ENCODE measurements around the gene P3H1.
A peak's percentile ranks its signal among the peaks of the same experiment; 100 is the strongest.
"Not testable (repeated sequence)": the region's sequence is repeated elsewhere in the genome, so short reads cannot be mapped to it uniquely, and the experiment has no call there.

The P3H1 gene, protein sequence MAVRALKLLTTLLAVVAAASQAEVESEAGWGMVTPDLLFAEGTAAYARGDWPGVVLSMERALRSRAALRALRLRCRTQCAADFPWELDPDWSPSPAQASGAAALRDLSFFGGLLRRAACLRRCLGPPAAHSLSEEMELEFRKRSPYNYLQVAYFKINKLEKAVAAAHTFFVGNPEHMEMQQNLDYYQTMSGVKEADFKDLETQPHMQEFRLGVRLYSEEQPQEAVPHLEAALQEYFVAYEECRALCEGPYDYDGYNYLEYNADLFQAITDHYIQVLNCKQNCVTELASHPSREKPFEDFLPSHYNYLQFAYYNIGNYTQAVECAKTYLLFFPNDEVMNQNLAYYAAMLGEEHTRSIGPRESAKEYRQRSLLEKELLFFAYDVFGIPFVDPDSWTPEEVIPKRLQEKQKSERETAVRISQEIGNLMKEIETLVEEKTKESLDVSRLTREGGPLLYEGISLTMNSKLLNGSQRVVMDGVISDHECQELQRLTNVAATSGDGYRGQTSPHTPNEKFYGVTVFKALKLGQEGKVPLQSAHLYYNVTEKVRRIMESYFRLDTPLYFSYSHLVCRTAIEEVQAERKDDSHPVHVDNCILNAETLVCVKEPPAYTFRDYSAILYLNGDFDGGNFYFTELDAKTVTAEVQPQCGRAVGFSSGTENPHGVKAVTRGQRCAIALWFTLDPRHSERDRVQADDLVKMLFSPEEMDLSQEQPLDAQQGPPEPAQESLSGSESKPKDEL

DNA sequence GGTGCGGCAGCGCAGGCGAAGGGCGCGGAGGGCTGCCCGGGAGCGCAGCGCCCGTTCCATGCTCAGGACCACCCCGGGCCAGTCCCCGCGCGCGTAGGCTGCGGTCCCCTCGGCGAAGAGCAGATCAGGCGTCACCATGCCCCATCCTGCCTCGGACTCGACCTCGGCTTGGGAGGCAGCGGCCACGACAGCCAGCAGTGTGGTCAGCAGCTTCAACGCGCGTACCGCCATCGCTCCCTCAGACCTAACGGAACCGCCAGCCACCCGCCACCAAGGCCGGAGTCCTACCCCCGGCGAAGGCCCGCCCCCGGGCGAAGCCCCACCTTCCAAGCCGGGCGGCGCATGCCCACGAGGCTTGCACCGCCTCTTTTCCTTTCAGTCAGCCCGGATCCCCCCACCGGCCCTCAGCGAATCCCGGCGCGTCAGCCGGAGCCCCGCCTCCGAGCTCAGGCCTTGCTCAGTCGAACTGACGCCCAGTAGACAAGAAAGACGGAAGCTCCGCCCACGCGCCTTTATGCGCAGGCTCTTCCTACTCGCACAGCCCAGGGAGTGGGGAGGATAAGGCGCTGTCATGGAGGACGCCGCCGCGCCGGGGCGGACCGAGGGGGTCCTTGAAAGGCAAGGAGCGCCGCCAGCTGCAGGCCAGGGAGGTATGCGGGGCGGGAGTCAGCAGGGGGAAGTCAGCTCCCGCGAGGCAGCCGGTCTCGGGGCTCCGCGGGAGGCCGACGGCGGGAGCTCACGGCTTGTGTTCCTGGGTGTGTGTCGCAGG, at the start of gene P3H1, which contains the start of gene C1orf50:
Gene P3H1 (minus strand): TSS at position 288 of the 769 bp plus-strand sequence. CDS start 57 bp downstream, at position 231.
Gene C1orf50 (plus strand): TSS at position 509 of the 769 bp plus-strand sequence. CDS start 63 bp downstream, at position 572.
- DNase-seq = peak; percentile 100

DNA sequence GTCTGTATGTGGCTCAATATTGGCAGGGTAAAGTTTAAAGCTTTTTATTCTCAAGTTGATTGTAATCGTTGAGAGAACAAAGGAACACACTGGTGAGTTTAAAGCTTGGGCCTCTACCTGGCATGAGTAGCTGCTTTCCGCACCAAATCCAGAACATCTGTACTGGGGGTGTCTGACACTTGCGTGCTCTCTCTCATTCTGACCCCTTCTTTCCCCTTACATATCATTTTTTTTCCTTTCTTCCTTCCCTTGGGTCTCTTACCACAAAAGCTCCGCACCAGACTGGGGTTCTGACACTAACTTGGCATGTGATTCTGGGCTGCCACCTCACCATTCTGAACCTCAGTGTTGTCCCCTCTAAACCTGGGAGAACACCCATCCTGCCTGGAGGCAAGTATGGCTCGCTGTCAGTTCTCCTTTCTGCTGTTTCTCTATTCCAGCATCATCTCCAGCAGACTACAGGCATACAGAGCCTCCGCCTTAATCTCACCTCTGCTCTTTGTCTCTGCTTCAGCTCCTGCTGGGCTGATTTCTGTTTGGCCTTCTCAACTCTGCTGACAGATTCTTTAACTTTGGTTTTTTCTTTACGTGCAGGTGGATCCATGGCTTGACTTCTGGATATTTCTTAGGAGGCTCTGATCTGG, 49.2 kb upstream of the P3H1 start:
- DNase-seq = no peak

DNA sequence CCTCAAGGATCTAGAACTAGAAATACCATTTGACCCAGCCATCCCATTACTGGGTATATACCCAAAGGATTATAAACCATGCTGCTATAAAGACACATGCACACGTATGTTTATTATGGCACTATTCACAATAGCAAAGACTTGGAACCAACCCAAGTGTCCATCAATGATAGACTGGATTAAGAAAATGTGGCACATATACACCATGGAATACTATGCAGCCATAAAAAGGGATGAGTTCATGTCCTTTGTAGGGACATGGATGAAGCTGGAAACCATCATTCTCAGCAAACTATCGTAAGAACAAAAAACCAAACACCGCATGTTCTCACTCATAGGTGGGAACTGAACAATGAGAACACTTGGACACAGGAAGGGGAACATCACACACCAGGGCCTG, 48.0 kb upstream of the P3H1 start:
- not testable (repeated sequence) for DNase-seq

DNA sequence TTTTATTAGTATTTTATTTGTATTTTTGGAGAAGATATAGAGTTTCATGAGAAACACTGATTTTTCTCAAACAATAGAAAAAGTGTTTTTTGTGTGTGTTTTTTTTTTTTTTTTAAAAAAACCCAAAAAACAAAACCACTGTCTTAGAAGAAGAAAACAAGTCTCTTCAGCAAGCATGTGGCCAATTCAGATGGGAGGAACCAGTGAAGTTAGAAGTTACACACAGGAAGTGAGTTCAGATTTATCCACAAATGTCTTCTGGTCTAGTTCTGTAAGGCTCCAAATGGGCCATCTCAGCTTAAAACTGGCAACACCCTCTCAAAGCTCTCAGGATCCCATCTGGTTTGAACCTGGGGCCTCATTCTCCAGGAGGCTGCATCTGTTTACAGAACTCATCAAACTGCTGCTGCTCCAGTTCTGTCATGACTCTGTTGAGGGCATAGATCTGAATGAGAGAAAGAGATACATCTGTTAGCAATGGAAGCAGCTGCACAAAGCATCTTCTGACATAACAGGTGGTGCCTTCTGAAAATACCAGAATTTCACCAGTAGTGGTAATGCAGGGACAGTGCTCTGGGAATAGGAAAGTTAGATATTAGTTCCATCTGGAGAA, 40.3 kb upstream of the P3H1 start:
- no peak for DNase-seq

DNA sequence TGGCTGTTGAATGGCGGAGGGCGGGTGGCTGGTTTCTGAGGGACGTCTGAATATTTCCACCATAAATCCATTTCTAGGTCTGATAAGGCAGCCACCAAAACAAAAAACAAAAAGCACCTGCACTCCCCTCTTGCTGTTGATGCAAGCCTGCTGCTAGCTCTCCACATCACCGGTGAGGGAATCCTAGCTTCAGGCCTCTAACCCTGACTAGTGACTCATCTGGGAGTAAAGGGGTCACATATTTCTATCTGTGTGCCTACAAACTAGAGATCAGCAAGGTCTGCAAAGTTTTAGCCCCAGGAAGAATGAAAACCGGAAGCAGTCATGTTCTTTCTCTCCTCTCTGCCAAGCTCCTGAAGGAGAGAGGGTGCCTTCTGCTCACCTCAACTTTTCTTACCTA, 39.8 kb upstream of the P3H1 start:
- DNase-seq = no peak

DNA sequence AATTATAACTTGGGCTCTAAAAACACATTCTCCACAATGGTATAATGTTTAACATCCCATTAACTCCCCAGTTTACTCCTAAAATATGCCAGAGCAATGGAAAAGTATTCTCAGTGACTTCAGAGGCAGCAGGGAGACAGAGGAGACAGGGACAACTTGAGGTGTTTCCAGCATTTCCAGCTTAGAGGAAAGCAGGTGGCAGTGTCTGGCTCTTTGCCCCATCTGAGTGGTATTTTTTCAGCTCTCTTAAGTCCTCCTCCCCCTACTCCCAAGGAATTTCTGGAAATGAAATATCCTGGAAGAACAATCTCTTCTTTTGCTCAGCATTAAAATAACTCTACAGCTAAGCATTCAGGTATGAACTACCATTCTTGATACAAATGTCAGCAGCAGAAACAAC, 39.3 kb upstream of the P3H1 start:
- no peak for DNase-seq

DNA sequence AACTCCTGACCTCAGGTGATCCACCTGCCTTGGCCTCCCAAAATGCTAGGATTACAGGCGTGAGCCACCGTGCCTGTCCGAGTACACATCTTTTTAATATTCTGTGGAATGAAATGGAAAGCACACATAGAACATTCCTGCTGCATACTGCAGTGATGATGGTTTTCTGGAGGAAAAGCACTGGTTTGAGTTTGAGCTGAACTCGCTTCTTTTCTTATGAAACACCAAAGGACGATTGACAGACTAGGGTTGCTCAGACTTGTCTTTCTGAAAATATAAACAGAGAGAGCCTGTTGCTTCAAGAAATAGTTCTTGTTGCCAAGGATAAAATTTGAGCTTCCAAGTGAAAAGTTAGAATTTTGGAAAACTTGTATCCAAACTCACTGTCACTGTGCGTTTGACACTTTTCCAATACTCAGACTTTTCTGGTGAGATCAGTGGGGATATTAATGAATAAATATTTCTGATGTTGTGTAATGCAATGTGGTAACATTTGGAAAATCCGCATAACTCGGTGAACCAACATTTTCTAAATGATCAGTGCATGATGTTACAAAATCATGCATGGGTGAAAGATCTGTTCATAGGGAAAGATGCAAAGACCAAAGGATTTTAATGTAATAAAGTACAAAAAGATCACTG, 35.1 kb upstream of the P3H1 start:
- DNase-seq = no peak

DNA sequence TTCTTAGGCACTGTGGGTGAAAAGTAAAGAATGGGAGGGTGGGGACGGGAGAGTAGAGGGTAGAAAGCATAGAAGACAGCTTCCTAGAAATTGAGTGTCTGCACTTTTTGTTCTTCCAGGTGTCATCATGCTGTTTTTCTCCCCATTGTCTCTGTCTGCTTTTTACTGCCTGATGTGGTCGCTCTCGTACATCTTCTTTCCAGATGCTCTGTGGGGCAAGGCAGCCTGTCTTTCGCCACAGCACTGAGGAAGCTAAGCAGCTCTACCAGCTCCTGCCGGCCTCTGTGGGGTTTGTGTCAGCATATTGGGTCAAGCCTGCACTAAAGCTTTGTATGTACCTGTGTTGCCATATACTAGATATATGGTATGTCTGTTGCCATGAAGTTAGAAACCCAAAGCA, 31.2 kb upstream of the P3H1 start:
- DNase-seq = no peak

DNA sequence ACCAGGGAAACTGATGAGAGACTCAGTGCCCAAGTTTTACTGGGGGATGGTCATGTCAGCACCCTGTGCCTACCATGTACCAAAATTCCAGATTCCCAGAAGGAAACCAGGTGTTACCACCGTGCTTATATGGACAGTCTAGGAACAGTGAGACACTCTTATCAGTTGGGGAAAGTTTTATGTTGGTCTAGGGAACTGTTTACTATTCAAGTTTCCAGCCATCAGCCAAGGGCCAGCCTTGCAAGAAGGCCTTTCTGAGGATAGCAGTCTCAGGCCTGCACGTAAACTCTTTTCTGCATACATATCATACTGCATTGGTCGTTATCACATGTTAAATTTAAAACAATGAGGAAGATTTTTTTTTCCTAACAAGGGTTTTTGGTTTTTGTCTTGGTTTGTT, 30.6 kb upstream of the P3H1 start:
- no peak for DNase-seq

DNA sequence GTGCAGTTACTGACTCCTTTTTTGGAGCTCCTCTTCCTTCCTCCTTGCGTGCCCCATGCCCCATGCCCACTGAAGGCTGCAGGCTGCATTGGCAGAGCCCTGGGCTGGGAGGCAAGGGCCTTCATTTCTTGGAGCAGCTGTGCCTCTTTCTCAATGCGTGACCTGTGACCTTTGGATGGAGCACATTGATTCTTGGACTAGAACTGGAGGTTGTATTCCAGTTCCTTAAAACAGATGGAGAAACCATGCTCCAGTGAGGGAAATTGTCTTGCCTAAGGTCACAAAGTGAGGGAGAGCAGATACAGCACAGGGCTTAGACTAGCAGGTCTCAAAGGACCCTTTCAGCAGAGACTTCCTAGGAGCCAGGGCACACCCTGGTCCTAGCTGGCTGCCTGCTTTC, 27.0 kb upstream of the P3H1 start:
- no peak for DNase-seq

DNA sequence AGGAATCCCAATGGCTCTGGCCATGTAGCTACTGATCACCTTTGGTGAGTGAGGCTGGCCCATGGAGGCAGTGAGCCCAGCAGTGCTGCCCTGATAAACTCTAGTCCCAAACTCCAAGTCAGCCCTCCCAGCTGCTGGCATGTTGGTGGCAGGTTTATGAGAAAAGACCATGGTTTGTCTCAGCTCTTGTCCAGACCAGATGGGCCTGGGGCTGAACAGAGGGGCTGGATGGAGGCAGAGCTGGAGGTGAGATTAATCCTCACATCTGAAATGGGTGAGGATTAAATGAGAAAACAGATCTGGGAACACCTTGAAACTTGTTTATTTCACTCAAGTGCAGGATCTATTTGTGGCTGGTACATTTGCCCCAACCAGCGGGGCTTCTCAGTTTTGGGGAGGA, 21.2 kb upstream of the P3H1 start:
- no peak for DNase-seq

DNA sequence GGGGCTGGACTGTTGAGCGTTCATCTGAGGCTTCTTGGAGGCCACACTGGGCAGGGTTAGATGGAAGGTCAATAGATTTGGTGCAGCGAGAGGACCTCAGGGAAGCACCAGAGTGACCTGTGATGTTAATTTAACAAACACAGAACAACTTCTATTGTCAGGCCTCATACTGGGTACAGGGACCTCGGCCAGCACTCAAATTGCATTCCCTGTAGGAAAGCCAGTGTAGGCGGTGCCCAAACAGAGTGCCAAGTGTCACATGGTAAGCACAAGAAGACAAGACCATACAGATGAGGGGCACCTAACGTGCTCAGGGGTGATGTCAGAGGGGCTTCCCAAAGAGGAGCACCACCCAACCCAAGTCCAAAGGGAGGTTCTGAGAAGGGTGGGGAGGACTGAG, 19.3 kb upstream of the P3H1 start:
- no peak for DNase-seq

DNA sequence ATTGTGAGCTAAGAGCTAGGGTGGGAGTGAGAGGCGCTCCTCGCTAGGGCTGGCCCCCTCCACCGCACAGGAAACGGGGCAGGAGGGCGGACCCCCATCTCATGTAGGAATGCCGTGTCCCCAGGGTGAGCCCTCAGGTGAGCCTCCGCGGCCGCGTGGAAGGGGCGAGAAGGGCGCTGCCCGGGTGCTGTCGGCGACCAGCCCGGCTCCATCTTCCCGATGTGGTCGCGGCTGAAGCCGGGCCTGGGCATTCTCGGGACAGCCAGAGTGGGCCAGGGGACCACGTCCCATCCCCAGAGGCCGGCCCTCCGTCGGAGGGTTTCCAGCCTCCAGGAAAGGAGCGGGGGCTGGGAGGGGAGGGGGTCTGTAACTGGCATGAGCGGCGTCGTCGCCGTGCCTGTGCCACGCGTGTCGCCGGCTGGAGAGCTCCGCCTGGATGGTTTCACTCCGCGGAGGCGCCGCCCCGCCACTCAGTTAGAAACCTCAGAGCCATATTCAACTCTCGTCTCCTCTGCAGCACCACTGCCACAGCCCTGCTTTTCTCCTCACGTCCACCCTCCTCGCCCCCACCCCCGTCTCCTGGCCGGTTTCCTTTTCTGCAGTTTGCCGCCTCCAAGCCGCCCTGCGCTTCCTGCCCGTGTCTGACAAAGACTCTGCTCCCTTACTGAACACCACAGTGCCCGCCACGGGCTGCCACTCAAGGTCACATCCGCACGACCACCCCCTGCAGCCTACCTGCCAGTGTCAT, 18.3 kb upstream of the P3H1 start, which contains the start of gene TMEM269:
Gene TMEM269 (plus strand): TSS at position 46 of the 748 bp plus-strand sequence. CDS start 4,903 bp downstream, outside the sequence.
- DNase-seq = peak; percentile 40

DNA sequence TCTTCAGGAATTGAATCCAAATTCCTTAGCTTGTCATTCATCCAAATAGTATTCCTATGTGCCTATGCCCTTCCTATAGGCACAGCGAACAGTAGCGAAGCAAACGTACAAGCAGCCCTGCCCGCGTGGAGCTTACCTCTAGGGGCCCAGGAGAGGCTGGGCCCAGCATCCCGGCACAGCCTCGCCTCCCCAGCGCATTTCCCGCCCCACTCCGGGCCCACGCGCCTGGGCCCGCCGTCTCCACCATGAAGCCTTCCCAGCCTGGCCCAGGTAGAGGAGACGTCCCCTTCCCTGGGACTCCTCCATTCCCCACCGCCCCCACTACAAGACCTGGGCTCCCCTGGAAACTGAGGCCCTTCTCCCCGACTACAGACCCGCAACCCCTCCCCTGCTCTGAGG, 17.7 kb upstream of the P3H1 start:
- DNase-seq = no peak

DNA sequence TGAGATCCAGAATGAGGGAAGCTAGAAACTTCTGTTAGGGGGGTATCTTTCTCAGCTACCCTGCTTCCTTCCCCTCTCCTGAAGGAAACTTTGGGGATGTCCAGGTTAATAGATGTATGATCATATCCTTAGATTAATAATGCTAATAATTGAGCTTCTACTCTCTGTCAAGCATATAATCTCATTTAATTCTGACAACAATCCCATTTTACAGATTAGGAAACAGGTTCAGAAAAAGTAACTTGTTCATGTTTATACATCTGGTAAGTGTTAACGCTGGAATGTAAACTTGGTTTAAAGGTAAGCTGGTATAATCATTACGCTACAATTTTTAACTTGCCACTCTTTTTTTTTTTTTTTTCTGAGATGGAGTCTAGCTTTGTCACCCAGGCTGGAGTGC, 16.3 kb upstream of the P3H1 start:
- DNase-seq = no peak

DNA sequence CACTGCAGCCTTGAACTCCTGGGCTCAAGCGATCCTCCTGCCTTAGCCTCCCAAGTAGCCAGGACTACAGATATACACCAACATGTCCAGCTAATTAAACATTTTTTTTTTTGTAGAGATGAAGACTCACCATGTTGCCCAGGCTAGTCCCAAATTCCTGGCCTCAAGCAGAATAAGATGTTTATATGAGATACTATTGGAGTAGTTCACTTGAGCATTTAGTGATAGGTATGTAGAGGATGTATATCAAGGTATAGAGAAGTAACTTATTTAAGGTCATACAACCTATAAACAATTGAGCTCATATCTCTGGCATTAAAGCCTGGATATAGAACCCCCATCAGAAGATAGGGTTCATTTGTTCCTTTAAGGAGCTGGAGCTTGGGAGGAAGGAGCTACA, 13.3 kb upstream of the P3H1 start:
- no peak for DNase-seq

DNA sequence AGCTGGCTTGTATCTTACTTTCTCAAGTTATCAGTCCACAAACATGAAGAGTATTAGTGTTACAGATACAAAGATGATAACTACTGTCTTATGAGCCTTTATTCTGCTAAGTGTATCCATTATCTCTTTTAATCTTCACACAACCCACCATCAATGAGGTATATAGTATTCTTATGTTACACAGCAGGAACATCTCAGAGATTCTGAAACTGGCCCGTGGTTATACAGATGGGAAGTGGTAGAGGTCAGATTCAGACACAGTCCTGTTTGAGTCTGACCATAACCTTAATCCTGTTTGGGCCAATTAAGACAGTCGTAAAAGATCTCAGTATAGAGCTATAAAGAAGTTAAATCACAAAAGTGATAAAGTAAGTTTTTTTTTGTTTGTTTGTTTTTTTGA, 12.9 kb upstream of the P3H1 start:
- DNase-seq = no peak

DNA sequence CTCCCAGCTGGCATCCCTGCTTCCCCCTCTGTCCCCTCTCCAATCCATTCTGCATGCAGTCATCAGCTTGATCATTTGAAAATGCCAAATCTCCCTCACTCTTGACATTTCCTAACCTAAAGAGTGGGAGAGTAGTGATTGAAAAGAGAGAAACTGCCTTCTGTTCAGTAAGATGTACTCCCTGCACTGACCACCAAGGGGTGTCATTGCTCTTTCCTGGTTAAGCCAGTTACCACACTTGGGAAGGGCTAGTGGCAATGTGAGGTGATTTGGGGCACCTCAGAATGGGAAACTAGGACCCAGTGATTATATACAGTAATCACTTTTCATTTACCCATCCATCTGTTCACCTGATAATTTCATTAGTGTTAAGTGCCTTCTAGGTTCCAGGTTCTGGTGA, 11.0 kb upstream of the P3H1 start:
- no peak for DNase-seq

DNA sequence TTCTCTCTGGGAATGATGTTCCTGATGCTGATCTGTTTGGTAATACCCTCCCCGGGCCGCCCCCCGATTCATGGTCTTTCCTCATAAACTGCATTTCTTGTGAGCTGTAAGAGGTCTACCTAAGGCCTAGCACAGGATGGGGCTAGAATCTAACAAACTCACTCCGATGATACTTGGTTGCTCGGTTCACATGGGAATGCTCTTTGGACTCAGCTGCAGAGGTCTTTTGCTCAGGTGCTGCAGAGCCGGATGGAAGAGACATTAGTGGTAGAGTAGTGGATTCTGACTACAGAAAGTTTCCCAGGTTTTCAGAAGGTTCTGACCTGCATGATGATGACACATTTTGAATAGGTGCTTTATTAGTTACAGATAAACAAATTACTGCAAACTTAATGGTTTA, 9.7 kb upstream of the P3H1 start:
- DNase-seq = no peak

DNA sequence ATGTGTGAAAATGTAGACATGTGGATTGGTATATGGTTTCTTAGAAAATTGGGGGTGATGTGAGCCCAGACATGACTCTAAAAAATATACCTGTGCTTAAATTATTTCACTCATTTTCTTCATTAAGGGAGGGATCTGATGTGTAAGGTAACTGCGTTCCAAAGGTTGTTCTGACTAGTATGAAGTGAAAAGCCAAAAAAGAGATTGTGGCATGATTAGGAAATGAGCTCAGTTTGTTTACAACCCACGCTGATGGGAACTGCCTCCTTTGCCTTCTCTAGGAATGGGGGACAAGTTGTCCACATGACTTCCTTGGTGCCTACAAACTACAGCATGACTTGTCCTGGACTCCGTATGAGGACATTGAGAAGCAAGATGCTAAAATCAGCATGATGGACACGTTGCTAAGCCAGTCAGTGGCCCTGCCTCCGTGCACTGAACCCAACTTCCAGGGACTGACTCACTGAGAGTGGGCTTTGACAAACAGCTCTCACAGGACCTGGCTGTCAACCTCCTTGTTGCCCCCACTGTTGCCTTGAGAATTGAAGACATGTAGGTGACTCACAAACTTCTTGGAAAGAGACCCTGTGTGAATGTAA, 8.2 kb upstream of the P3H1 start:
- no peak for DNase-seq

DNA sequence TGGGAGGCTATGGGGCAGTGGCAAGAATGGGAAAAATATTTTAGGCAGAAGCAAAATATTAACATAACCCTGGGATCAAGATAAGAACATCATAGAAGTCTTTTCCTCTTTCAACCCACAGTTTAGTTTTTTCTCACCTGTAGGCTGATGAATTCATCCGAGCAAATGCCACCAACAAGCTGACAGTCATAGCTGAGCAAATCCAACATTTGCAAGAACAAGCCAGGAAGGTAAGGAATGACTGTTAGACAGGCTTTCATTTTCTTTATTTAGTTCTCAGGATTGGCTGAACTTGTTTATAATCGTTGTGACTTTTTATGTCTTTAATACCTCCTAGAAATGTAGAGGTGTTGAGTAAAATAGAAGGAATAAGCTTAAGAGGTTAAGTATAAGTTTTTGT, 6.6 kb upstream of the P3H1 start:
- no peak for DNase-seq
